OCI-LY7 (cell line): ENCODE data around the gene CIZ1.

Source experiments
- EZH2phosphoT487 ChIP-seq: fragments of 200-600 bp; sonication (generic); IDR thresholded peaks from 2 replicates; pipeline ENCODE4 v1.6.1; 2018; ENCODE audit warnings: low read depth, borderline replicate concordance, mild to moderate bottlenecking, mixed run types, antibody characterized with exemption, low read length, moderate library complexity, mixed read lengths
- TF ChIP-seq, protein P1 (sequence below): fragments of 200-600 bp; sonication (generic); conservative IDR thresholded peaks from 2 replicates; pipeline ENCODE4 v1.5.1; 2014; ENCODE audit warnings: mild to moderate bottlenecking, antibody characterized with exemption, low read length, moderate library complexity, mixed read lengths

DNA sequence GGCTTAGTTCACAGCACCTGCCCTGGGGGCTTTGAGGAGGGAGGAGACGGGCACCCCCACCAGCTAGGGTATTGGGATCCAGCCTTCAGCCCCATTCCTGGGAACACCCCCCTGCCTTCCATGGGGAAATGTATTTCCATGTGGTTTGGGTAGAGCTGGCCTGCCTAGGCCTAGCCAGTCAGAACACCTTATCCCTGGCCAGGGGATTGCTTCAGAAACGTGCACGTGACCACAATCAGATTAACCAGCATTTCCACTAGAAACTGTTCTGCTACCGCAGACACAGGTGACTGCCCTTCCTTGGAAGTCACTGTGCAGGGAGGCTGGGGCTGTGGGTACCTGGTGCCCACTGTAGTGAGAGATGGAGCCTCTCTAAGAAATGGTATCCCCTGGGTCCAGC is 17.3 kb downstream of the CIZ1 start:
- TF ChIP-seq, protein P1, sequence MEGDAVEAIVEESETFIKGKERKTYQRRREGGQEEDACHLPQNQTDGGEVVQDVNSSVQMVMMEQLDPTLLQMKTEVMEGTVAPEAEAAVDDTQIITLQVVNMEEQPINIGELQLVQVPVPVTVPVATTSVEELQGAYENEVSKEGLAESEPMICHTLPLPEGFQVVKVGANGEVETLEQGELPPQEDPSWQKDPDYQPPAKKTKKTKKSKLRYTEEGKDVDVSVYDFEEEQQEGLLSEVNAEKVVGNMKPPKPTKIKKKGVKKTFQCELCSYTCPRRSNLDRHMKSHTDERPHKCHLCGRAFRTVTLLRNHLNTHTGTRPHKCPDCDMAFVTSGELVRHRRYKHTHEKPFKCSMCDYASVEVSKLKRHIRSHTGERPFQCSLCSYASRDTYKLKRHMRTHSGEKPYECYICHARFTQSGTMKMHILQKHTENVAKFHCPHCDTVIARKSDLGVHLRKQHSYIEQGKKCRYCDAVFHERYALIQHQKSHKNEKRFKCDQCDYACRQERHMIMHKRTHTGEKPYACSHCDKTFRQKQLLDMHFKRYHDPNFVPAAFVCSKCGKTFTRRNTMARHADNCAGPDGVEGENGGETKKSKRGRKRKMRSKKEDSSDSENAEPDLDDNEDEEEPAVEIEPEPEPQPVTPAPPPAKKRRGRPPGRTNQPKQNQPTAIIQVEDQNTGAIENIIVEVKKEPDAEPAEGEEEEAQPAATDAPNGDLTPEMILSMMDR = no peak
- no peak for TF ChIP-seq EZH2phosphoT487
